Activated T-cell treated with anti-CD3 and anti-CD28 coated beads for 4 hours (primary cell): ENCODE results near the gene RALY.
"Not testable (repeated sequence)": the region's sequence is repeated elsewhere in the genome, so short reads cannot be mapped to it uniquely, and the experiment has no call there.

Experiments used
- DNase-seq: peaks from one replicate; pipeline ENCODE4 v3.0.0-alpha.2; 2020

Gene RALY

GRCh38 chr20:34018166-34018565, 24.5 kb downstream of the RALY start:
- no peak for DNase-seq

GRCh38 chr20:34022151-34022838, 28.6 kb downstream of the RALY start:
- DNase-seq, result no peak

GRCh38 chr20:34022839-34023234, 29.1 kb downstream of the RALY start:
- no peak for DNase-seq

GRCh38 chr20:34023937-34024722, 30.4 kb downstream of the RALY start:
- no peak for DNase-seq

GRCh38 chr20:34024723-34025351, 31.1 kb downstream of the RALY start:
- no peak for DNase-seq

GRCh38 chr20:34028013-34028412, 34.3 kb downstream of the RALY start:
- DNase-seq, result not testable (repeated sequence)

GRCh38 chr20:34029415-34029814, 35.7 kb downstream of the RALY start:
- DNase-seq, result no peak

- DNase-seq, result no peak
Observed at GRCh38 chr20:34030456-34030855, 36.7 kb downstream of the RALY start.

GRCh38 chr20:34033903-34034302, 40.2 kb downstream of the RALY start:
- DNase-seq, result no peak

- DNase-seq, result peak; percentile 54
Observed at GRCh38 chr20:34037121-34037520, 43.4 kb downstream of the RALY start.

- no peak for DNase-seq
Observed at GRCh38 chr20:34037767-34038166, 44.1 kb downstream of the RALY start.

- DNase-seq, result no peak
Observed at GRCh38 chr20:34040300-34040995, 46.7 kb downstream of the RALY start.

- no peak for DNase-seq
Observed at GRCh38 chr20:34041226-34041625, 47.5 kb downstream of the RALY start.

GRCh38 chr20:34042262-34042661, 48.6 kb downstream of the RALY start:
- no peak for DNase-seq

- DNase-seq, result no peak
Observed at GRCh38 chr20:34043025-34043424, 49.3 kb downstream of the RALY start.

- DNase-seq, result no peak
Observed at GRCh38 chr20:34045294-34045693, 51.6 kb downstream of the RALY start.

GRCh38 chr20:34045930-34046725, 52.4 kb downstream of the RALY start:
- no peak for DNase-seq

- DNase-seq, result no peak
Observed at GRCh38 chr20:34047010-34047687, 53.4 kb downstream of the RALY start.

GRCh38 chr20:34047917-34048316, 54.2 kb downstream of the RALY start:
- DNase-seq, result no peak

GRCh38 chr20:34049389-34049788, 55.7 kb downstream of the RALY start:
- DNase-seq, result no peak

GRCh38 chr20:34049897-34050695, 56.4 kb downstream of the RALY start:
- DNase-seq, result no peak
